Esophagus muscularis mucosa (tissue), 4 donors: ENCODE results near the gene TANC1. TPM values are rescaled to one million over a fixed set of nuclear protein-coding genes. Genes with fewer than 3 reads are reported as not detected.

Source experiments
- DNase-seq: peaks from one replicate; pipeline ENCODE4 v3.0.0-alpha.2; 2017; ENCODE audit errors: extremely low spot score
- H3K27ac ChIP-seq, 4 donors: fragments of 200-600 bp; sonication (generic); replicated peaks in 1 of 4; 1 replicate in 3 of 4; 2 replicates in 1 of 4; pipeline ENCODE4 v1.5.1; 2016 to 2019; ENCODE audit warnings: mild to moderate bottlenecking in 1 of 4
- H3K27me3 ChIP-seq, 4 donors: fragments of 200-600 bp; sonication (generic); one replicate each; pipeline versions ENCODE4 v1.5.1 to v1.6.0; 2016 to 2019
- H3K36me3 ChIP-seq, 4 donors: fragments of 200-600 bp; sonication (generic); one replicate each; pipeline ENCODE4 v1.5.1; 2016 to 2019
- H3K4me1 ChIP-seq, 4 donors: fragments of 200-600 bp; sonication (generic); one replicate each; pipeline ENCODE4 v1.5.1; 2016 to 2019
- H3K4me3 ChIP-seq, 4 donors: fragments of 200-600 bp; sonication (generic); 1 replicate in 2 of 4; 2 replicates in 2 of 4; pipeline ENCODE4 v1.5.1; 2016 to 2019; ENCODE audit warnings: mild to moderate bottlenecking in 4 of 4, moderate library complexity in 1 of 4
- H3K9me3 ChIP-seq, 4 donors: fragments of 200-600 bp; sonication (generic); 1 replicate in 3 of 4; 2 replicates in 1 of 4; pipeline ENCODE4 v1.5.1; 2016 to 2019
- EP300 ChIP-seq: sonication (generic); formaldehyde crosslinking; IDR thresholded peaks from one replicate; pipeline ENCODE4 v1.6.1; 2017; ENCODE audit warnings: antibody characterized with exemption
- POLR2A ChIP-seq: fragments of 450-650 bp; IDR thresholded peaks from one replicate; pipeline ENCODE4 v1.6.1; 2017; ENCODE audit warnings: antibody characterized with exemption, moderate library complexity, mild to moderate bottlenecking, low read depth
- POLR2AphosphoS5 ChIP-seq, 2 donors: sonication (generic); formaldehyde crosslinking; IDR thresholded peaks; one replicate each; pipeline ENCODE4 v1.6.1; 2017; ENCODE audit warnings: antibody characterized with exemption in 2 of 2
- WGBS: methylation state at CpG from one replicate; pipeline ENCODE4 v1.1.5; 2018; 5-methylcytosine and 5-hydroxymethylcytosine counted together
- intact Hi-C: fragments of 100-400 bp; cut with DNase I; formaldehyde crosslinking; loops from one replicate; pipeline ENCODE4 v1.15.1; 2023
- total RNA-seq, 4 donors: library from RNA; depleted of rRNA; stranded (reverse); fragments of >200 nt; gene quantifications; one replicate each; pipeline versions ENCODE4 v1.1.0 to v1.2.1, GENCODE V29; 2016
- TF ChIP-seq, protein P1 (sequence below), 3 experiments: fragments of 200-600 bp in 2 of 3; fragments of 450-650 bp in 1 of 3; sonication (generic) in 2 of 3; IDR thresholded peaks; one replicate each; pipeline ENCODE4 v1.5.1; 2017 to 2019; ENCODE audit warnings: antibody characterized with exemption in 3 of 3, mild to moderate bottlenecking in 2 of 3, moderate library complexity in 1 of 3

The TANC1 gene
- total RNA-seq, 4 donors from 2014 or later, result 34.3 to 54.0 (median 52.9) TPM

DNA sequence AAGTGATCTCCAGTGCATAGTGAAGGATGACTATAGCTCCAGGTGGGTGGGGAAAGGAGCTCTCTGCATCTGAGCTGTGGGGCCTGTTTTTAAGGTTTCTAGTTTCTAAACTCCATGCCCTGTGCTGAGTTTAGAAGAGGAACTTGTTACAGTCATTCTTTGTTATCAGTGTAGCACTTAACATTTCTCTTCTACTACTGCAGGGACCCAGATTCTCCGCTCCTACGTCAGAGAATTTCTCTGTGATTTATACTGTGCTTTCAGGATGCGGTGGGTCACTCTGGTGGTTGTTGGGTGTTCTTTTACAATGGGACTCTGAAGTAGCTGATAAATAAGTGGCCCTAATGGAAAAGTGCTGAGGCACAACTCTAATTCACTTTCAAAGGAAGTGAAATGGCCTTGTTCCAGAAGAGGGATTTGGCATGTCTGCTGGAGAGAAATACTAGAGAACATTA lies 196.0 kb downstream of the TANC1 start:
- H3K4me1 ChIP-seq, result peaks cover 19 to 26% (median 24%) of the 10 kb centered on the region in 4 donors
- H3K27me3 ChIP-seq, result no peaks in the 10 kb centered on the region
- intact Hi-C loops, result no loop called here
- peaks cover 0 to 42% (median 24%) of the 10 kb centered on the region in 4 donors for H3K36me3 ChIP-seq
- no peak overlapping the region for H3K4me3 ChIP-seq
- TF ChIP-seq, protein P1, sequence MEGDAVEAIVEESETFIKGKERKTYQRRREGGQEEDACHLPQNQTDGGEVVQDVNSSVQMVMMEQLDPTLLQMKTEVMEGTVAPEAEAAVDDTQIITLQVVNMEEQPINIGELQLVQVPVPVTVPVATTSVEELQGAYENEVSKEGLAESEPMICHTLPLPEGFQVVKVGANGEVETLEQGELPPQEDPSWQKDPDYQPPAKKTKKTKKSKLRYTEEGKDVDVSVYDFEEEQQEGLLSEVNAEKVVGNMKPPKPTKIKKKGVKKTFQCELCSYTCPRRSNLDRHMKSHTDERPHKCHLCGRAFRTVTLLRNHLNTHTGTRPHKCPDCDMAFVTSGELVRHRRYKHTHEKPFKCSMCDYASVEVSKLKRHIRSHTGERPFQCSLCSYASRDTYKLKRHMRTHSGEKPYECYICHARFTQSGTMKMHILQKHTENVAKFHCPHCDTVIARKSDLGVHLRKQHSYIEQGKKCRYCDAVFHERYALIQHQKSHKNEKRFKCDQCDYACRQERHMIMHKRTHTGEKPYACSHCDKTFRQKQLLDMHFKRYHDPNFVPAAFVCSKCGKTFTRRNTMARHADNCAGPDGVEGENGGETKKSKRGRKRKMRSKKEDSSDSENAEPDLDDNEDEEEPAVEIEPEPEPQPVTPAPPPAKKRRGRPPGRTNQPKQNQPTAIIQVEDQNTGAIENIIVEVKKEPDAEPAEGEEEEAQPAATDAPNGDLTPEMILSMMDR (IDR thresholded peaks at IDR 0.05), result no peak
- TF ChIP-seq POLR2A, result no peak
- TF ChIP-seq POLR2AphosphoS5 (IDR thresholded peaks at IDR 0.05), result no peak
- no peak for TF ChIP-seq EP300
- no peak for DNase-seq
- WGBS, result 78% methylated on average over 3 of the region's 3 CpGs
- no peak overlapping the region for H3K27ac ChIP-seq
- H3K9me3 ChIP-seq, result no peaks in the 10 kb centered on the region

DNA sequence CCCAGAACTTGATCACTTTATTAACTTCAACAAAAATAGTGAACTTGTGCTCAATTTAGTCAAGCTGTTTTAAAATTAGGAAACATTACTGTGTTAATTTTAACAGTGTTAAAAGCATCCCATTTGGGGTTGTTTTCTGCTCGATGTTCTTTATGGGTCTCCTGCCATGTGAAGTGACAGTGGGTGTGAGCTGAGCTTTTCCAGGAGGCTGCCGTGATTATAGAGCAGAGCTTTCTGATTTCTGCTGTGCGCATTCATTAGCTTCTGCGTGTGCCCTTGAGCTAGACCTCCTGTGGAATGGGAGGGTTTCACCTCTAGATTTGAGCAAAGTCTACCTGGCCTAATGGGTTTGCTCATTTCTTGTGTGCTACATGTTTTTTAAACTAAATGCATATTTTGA lies 196.6 kb downstream of the TANC1 start:
- WGBS, result 76% methylated on average over 4 of the region's 4 CpGs
- intact Hi-C loops, result no loop called here

DNA sequence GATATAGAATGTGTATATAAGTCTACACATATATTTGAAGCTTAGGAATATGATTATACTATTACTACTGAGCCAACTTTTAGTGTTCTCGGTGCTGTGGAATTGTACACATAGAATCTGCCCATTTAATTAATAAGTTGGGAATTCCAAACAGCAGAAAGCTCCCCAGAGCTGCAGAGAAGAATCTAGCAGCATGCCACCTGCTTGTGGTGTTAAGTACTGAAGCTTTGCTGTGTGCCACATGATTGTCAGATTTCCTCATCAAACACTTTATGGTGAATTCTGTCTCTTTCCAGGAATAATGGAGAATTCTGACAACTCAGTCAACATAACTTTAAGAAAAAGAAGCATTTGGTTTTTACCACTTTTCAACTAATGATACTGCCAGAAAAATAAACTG lies 200.3 kb downstream of the TANC1 start:
- H3K4me1 ChIP-seq, result peaks cover 6 to 14% (median 11%) of the 10 kb centered on the region in 4 donors
- WGBS, result 85% methylated on average over 1 of the region's 1 CpG
- TF ChIP-seq POLR2AphosphoS5 (IDR thresholded peaks at IDR 0.05) (no peak), EP300 (no peak)
- TF ChIP-seq, protein P1 (IDR thresholded peaks at IDR 0.05), result peak in 1 of 3 experiments; percentile 29
- no peaks in the 10 kb centered on the region for H3K9me3 ChIP-seq
- no peak overlapping the region for H3K27ac ChIP-seq
- DNase-seq, result no peak
- H3K27me3 ChIP-seq, result no peaks in the 10 kb centered on the region
- H3K4me3 ChIP-seq, result no peak overlapping the region
- intact Hi-C loops, result no loop called here
- peaks cover 5 to 59% (median 39%) of the 10 kb centered on the region in 4 donors for H3K36me3 ChIP-seq

More for the DNA sequence above, 196.6 kb downstream of the TANC1 start:
- DNase-seq, result no peak
- Histone ChIP-seq H3K27me3 (no peaks in the 10 kb centered on the region), H3K4me1 (peaks cover 19 to 26% (median 22%) of the 10 kb centered on the region in 4 donors), H3K4me3 (no peak overlapping the region), H3K9me3 (no peaks in the 10 kb centered on the region), H3K27ac (no peak overlapping the region), H3K36me3 (peaks cover 0 to 47% (median 26%) of the 10 kb centered on the region in 4 donors)
- TF ChIP-seq EP300 (no peak), POLR2AphosphoS5 (IDR thresholded peaks at IDR 0.05) (no peak), POLR2A (no peak)
- TF ChIP-seq, protein P1 (IDR thresholded peaks at IDR 0.05), result no peak

DNA sequence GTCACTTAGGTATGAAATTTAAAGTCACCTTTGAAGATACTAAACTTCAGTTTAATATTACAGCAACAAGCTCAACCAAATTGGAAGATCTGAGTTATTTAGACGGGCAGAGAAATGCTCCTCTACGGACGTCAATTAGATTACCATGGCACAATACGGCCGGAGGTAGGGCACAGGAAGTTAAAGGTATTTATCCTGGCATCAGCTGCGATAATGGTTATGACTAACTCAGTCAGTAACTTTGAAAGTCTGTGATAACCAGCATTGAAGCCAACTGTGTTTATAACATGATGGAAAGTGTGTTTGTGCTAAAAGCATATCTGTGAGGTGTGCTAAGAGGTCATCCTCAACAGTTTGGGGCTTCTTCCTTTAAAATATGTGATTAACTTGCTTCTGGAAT lies 200.7 kb downstream of the TANC1 start:
- H3K36me3 ChIP-seq, result peaks cover 5 to 62% (median 42%) of the 10 kb centered on the region in 4 donors
- H3K27me3 ChIP-seq, result no peaks in the 10 kb centered on the region
- intact Hi-C loops, result no loop called here
- H3K27ac ChIP-seq, result no peak overlapping the region
- no peak overlapping the region for H3K4me3 ChIP-seq
- H3K9me3 ChIP-seq, result no peaks in the 10 kb centered on the region
- no peak for DNase-seq
- 80% methylated on average over 6 of the region's 6 CpGs for WGBS
- TF ChIP-seq, protein P1 (IDR thresholded peaks at IDR 0.05), result no peak
- TF ChIP-seq POLR2AphosphoS5 (IDR thresholded peaks at IDR 0.05) (no peak), EP300 (no peak), POLR2A (no peak)
- H3K4me1 ChIP-seq, result peaks cover 5 to 12% (median 10%) of the 10 kb centered on the region in 4 donors

DNA sequence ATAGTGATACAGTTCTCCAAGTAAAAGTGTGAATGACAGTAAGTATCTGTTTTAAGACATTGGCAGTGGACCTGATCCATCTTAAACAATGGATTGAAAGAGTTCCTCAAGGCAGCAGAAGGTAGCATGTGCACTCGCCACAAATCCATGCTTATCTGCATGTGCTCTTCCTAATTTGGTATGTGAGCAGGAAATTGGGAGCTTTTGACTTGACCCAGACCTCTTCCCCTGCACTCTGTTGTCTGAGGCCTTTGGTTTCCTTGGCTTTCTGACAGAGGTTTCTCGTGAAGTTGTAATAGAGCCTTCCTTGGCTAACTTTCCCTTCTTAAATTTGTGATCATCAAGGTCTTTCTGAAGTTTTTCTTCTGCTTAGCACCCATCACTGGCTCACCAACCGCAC lies 204.0 kb downstream of the TANC1 start:
- intact Hi-C loops, result no loop called here
- Histone ChIP-seq H3K4me3 (no peak overlapping the region), H3K36me3 (peaks cover 5 to 72% (median 51%) of the 10 kb centered on the region in 4 donors), H3K27ac (no peak overlapping the region), H3K9me3 (no peaks in the 10 kb centered on the region), H3K4me1 (peaks cover 7 to 20% (median 13%) of the 10 kb centered on the region in 4 donors), H3K27me3 (no peaks in the 10 kb centered on the region)
- 72% methylated on average over 2 of the region's 3 CpGs for WGBS
- TF ChIP-seq EP300 (no peak), POLR2AphosphoS5 (IDR thresholded peaks at IDR 0.05) (no peak), POLR2A (no peak)
- TF ChIP-seq, protein P1 (IDR thresholded peaks at IDR 0.05), result no peak
- no peak for DNase-seq
